Measurements from ENCODE around the gene TASP1. TPM values are rescaled to one million over a fixed set of nuclear protein-coding genes. Genes with fewer than 3 reads are reported as not detected.

The TASP1 gene
- total RNA-seq, 4 donors from 2014 or later = 14.3 to 17.1 (median 15.6) TPM

- TF ChIP-seq CTCF (IDR thresholded peaks at IDR 0.05) (no peak), POLR2A (IDR thresholded peaks at IDR 0.05) (no peak), EP300 (IDR thresholded peaks at IDR 0.05) (no peak)
- DNase-seq (ENCODE audit: low spot score in 2 of 2) = no peak
- H3K27ac ChIP-seq = no peak overlapping the region
- no peaks in the 10 kb centered on the region for H3K27me3 ChIP-seq
- no peak overlapping the region for H3K4me3 ChIP-seq
- peaks cover 0 to 13% (median 0%) of the 10 kb centered on the region in 4 donors for H3K4me1 ChIP-seq
- 96 to 98% methylated on average over 5 of the region's 5 CpGs for WGBS, 2 donors
- peaks cover 0 to 1% (median 0%) of the 10 kb centered on the region in 3 donors for H3K36me3 ChIP-seq
- H3K9me3 ChIP-seq = no peaks in the 10 kb centered on the region
Measured at GRCh38 chr20:13424174-13424833, 214.4 kb downstream of the TASP1 start.

GRCh38 chr20:13423472-13424173 is 215.1 kb downstream of the TASP1 start:
- no peaks in the 10 kb centered on the region for H3K36me3 ChIP-seq
- H3K27me3 ChIP-seq = no peaks in the 10 kb centered on the region
- 91 to 95% methylated on average over 4 of the region's 4 CpGs for WGBS, 2 donors
- no peak overlapping the region for H3K4me3 ChIP-seq
- no peaks in the 10 kb centered on the region for H3K9me3 ChIP-seq
- H3K4me1 ChIP-seq = peaks cover 0 to 13% (median 0%) of the 10 kb centered on the region in 4 donors
- no peak for TF ChIP-seq POLR2A (IDR thresholded peaks at IDR 0.05)
- no peak for TF ChIP-seq EP300 (IDR thresholded peaks at IDR 0.05)
- TF ChIP-seq CTCF (IDR thresholded peaks at IDR 0.05) = no peak
- H3K27ac ChIP-seq = no peak overlapping the region
- DNase-seq (ENCODE audit: low spot score in 2 of 2) = no peak

- Histone ChIP-seq H3K9me3 (no peaks in the 10 kb centered on the region), H3K4me1 (peaks cover 0 to 16% (median 0%) of the 10 kb centered on the region in 4 donors), H3K4me3 (no peak overlapping the region), H3K36me3 (no peaks in the 10 kb centered on the region), H3K27ac (no peak overlapping the region), H3K27me3 (no peaks in the 10 kb centered on the region)
- TF ChIP-seq EP300 (IDR thresholded peaks at IDR 0.05) (no peak), POLR2A (IDR thresholded peaks at IDR 0.05) (no peak), CTCF (IDR thresholded peaks at IDR 0.05) (no peak)
- 100% methylated on average over 1 of the region's 1 CpG for WGBS, 2 donors
- DNase-seq (ENCODE audit: low spot score in 2 of 2) = no peak
Measured at GRCh38 chr20:13422637-13423036, 216.1 kb downstream of the TASP1 start.

- TF ChIP-seq POLR2A (IDR thresholded peaks at IDR 0.05) (no peak), EP300 (IDR thresholded peaks at IDR 0.05) (no peak), CTCF (IDR thresholded peaks at IDR 0.05) (no peak)
- 87 to 95% methylated on average over 2 of the region's 2 CpGs for WGBS, 2 donors
- peaks cover 0 to 12% (median 0%) of the 10 kb centered on the region in 4 donors for H3K4me1 ChIP-seq
- no peaks in the 10 kb centered on the region for H3K9me3 ChIP-seq
- H3K36me3 ChIP-seq = peaks cover 0 to 13% (median 0%) of the 10 kb centered on the region in 3 donors
- H3K27ac ChIP-seq = no peak overlapping the region
- no peak overlapping the region for H3K4me3 ChIP-seq
- no peak for DNase-seq (ENCODE audit: low spot score in 2 of 2)
- no peaks in the 10 kb centered on the region for H3K27me3 ChIP-seq
Measured at GRCh38 chr20:13420625-13421024, 218.1 kb downstream of the TASP1 start.

GRCh38 chr20:13419477-13419876 is 219.3 kb downstream of the TASP1 start:
- TF ChIP-seq POLR2A (IDR thresholded peaks at IDR 0.05) (no peak), CTCF (IDR thresholded peaks at IDR 0.05) (no peak), EP300 (IDR thresholded peaks at IDR 0.05) (no peak)
- Histone ChIP-seq H3K27ac (no peak overlapping the region), H3K27me3 (no peaks in the 10 kb centered on the region), H3K4me1 (peaks cover 0 to 3% (median 0%) of the 10 kb centered on the region in 4 donors), H3K4me3 (no peak overlapping the region), H3K9me3 (no peaks in the 10 kb centered on the region), H3K36me3 (peaks cover 0 to 13% (median 0%) of the 10 kb centered on the region in 3 donors)
- DNase-seq (ENCODE audit: low spot score in 2 of 2) = no peak
- 96 to 97% methylated on average over 3 of the region's 3 CpGs for WGBS, 2 donors

Measured in tibial nerve (tissue), 4 donors.